HPDE6-E6E7 (cell line): ENCODE data around the gene PSMA7.
A peak's percentile ranks its signal among the peaks of the same experiment; 100 is the strongest.

Source experiments
- DNase-seq: peaks from one replicate; pipeline ENCODE4 v3.0.0; 2011; ENCODE audit warnings: missing footprints; ENCODE audit errors: extremely low spot score

Gene PSMA7

DNA sequence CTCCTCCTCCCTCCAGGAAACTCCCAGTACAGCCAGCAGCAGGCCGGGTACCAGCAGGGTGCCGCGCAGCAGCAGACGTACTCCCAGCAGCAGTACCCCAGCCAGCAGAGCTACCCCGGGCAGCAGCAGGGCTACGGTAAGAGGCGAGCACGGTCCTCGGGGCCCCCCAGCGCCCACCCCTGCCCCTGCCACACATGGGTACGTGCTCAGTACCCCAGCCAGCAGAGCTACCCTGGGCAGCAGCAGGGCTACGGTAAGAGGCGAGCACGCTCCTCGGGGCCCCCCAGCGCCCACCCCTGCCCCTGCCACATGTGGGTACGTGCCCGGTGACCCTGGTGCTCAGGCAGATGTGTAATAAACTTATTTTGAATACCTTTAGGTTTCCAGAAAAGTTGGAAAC is 29.5 kb upstream of the PSMA7 start:
- no peak for DNase-seq

DNA sequence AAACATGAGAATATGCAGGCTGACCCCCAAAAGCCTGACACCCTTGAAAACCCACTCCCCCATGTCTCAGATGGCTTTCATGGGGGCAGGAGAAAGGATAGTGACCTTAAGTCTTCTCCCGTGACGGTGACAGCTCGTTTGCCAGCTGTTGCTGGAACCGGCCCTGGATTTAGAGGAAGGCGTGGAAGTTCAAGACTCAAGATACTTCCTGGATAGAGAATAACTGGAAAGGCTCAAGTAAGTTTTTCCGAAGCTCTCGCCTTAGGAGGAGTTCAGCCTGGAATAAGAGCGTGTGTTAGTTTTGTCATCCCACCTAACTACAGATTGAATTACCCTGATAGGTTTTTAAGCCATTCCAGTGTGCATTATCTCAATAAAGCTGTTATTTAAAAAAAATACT is 28.1 kb upstream of the PSMA7 start:
- no peak for DNase-seq

DNA sequence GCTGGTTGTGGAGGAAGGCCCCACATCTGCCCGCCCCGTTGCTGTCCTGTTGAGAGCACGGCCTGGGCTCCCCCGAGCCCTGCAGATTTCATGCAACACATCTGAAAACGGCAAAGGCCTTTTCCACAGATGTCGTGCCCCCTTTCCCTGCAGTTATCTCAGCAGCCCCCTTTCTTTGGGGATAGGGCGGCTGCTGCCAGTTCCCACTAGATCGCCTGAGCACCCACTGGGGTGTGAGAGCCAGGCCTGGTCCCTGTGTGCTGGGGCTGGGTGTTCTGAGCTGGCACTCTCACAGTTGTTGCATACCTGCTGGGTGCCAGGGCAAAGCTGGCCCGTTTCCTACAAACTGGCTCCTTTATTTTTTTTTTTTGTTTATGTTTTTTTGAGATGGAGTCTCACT is 27.3 kb upstream of the PSMA7 start:
- DNase-seq = no peak

DNA sequence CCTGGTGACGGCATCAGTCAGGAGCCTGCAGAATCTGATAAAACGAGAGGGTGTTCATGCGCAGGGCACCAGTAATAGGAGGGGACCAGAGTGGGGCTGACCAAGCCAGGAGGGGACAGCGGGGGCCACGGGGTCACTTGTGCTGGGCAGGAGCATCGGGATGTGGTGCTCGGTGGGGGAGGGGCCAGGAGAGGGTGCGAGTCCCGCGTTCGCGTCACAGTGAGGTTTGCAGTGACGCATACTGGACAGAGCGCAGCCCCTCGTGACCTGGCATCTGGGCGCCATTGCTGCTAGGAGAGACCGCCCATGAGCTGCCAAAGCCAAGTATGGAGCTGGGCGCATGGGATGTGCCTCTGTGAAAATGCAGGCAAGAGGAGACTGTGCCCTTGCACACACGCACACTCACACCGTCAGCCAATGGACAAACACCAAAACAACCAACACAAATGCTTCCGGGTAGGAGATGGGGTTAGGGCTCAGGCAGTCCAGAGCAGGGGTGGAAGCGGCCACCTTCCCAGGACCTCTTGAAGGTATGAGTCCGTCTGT is 25.8 kb upstream of the PSMA7 start:
- no peak for DNase-seq

DNA sequence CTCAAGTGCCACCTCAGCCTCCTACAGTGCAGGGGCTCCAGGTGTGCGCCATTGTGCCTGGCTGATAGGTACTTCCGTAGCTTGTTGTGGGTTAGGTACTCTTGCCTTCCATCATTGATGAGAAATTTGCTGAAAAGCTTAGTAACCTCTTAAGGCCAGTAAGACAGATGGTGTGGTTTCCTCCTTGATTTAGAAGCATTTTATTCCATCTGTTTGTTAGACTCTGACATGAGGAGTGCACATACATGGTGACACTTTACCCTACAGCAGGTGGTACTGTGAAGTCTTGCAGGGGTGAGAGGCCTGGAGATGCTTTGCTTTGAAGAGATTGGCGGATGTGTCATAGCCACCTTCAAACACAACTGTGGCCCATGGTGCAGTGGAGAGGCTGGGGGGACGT is 24.9 kb upstream of the PSMA7 start:
- DNase-seq = no peak

DNA sequence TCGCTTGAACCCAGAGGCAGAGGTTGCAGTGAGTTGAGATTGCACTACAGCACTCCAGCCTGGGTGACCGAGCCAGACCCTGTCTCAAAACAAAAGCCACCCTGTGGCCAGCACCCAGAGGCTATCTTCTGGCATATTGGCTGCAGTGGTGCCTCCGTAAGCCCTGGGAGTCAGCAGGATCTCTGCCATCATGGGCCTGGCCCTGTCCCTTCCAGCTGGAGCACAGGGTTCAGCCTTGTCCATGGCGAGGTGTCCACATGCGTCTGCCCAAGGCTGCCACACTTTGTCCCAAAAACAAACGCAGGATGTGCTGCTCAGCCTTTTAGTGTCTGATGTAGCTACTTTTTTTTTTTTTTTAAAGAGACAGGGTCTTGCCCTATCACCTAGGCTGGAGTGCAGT is 24.3 kb upstream of the PSMA7 start:
- DNase-seq = no peak

DNA sequence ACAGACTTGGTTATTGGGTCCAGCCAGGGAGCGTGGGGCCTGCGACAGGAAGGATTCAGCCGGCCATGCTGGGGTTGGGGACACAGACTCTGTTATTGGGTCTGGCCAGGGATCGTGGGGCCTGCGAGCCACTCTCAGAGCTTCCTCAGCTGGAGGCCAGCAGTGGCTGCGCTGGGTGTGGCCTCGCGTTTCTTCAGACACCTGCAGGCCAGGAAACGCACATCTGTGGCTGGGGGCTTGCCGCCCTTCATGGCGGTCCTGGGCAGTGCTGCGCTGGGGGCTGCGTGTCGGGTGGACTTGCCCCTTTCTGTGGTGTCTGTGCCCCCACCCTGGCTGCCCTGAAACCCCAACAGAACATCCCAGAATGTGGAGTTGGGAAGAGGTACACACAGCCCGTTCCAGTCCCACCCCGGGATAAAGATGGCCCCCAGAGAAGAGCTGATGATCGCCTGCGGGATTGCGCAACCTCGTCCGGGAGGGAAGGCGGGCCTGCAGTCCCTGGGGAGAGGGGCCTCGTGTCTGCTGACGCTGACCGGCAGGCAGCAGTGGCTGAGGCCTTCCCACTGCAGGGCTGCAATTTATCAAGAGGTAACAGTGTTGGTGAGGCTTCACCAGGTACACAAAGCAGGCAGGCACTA is 22.7 kb upstream of the PSMA7 start:
- no peak for DNase-seq

DNA sequence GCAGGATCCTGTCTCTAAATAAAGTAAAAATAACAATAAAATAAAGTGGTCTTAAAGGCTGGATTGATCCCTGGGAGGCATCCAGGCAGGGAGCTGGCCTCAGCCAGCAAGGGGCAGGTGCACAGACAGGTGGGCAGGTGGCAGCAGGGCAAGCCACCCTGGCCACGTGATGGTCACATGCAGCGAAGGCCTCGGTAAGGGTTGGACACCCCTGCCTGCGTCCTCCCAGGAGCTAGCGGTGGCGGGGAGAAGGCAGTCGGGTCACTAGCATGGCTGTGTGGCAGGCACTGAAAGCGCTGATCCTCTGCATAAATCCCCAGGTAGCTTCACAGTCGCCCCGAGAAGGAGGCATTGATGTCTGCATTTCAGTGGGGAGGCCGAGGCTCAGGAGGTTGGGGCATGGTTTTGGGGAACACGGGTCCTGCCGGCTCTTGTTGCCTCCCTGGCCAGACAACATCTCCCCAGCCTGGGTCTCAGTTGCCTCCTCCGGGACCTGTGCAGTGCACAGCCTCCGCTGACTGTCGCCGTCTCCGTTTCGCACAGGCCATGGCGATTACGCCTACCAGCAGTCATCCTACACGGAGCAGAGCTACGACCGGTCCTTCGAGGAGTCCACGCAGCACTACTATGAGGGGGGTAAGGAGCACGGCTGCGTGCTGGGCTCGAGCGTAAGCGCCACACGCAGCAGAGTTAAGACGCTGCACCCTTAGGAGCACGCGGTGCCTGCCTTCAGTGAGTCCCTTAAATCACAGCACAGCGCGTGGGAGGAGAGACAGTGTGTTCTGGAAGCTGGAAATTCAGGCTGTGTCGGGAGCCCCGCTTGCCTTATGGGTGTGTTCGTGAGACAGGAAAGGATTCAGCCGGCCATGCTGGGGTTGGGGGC is 21.9 kb upstream of the PSMA7 start:
- no peak for DNase-seq

DNA sequence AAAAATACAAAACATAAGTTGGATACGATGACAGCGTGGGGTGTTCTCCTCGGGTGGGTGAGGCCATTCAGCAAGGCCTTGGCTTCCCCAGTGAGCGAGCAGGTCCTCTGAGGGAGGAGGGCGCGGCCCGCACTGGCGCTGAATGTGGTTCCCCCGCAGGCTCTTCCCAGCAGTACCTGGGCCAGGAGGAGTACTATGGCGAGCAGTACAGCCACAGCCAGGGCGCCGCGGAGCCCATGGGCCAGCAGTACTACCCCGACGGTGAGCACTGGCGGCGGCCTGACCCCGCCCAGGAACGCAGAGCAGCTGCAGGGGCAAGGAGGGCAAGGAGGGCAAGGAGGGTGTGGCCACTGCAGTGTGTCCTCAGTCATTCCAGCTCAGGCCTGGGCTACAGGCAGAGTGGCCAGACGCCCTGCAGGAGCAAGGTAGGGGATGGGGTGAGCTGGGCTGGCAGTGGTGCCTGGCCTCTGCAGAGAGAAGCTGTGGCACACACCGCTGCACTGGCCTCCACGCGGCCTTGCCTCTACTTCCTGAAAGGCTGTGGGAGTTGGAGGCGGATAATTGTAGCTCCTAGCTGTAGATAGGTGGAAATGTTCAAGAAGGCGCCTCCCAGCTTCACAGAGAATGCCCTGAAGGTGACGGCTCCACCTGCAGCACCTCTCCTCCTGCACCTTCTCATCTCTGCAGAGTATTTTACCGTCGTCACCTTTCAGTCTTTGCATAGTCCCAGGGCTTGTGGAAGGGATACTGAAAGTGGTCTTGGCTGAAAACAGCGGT is 21.0 kb upstream of the PSMA7 start:
- DNase-seq = no peak

DNA sequence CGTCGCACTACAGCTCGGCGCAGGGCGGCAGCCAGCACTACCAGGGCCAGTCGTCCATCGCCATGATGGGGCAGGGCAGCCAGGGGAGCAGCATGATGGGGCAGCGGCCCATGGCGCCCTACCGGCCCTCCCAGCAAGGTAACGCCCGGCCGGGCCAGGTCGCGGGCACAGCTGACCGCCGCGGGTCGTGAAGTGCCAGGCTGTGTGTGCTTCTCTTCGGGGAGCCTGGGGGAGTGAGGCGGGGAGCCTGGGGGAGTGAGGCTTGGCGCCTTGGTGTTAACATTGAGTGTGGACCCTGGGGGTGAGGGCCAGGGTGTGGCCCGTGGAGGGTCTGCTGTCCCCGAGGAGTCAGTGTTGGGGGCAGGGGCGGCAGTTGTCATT is 20.3 kb upstream of the PSMA7 start:
- DNase-seq = no peak

DNA sequence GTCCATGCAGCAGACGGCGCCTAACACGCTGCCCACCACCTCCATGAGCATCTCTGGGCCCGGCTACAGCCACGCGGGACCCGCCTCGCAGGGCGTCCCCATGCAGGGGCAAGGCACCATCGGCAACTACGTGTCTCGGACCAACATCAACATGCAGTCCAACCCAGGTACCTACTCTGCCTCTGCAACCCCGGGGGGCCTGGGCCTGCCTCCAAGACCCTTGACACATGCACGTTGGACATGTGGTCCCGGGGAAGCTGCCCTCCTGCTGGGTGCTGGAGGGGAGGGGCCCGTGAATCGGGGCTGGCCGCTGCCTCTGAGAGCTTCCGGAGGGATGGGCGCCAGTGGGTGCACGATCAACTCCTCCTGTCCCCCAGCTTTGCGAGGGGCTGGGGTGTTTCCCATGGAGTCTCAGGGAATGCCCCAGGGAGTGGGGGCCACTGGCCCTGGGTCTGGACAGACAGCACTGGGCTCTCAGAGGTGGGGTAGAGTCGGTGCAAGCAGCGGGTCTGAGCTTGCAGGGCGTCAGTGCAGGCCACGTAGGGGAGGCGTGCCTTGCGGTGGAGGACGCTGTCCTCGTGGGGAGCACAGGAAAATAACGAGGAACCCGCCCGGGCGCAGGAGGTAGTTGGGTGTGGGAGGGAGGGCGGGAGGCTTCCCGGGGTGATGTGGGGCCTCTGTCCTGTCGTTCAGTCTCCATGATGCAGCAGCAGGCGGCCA is 19.7 kb upstream of the PSMA7 start:
- no peak for DNase-seq

DNA sequence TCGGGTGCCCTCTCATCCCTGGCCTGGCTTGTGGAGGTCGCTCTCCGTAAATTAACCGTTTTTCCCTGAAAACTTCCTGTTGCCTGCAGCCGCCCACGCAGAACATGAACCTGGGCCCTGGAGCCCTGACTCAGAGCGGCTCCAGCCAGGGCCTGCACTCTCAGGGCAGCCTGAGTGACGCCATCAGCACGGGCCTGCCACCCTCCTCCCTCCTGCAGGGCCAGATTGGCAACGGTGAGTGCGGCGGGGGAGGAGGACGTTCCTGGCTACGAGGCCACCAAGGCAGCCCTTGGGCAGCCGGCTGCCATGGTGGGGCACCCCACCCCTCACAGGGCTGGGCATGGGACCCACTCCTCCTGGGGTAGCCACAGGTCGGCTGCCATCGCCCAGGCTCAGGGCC is 18.2 kb upstream of the PSMA7 start:
- DNase-seq = peak; percentile 100

DNA sequence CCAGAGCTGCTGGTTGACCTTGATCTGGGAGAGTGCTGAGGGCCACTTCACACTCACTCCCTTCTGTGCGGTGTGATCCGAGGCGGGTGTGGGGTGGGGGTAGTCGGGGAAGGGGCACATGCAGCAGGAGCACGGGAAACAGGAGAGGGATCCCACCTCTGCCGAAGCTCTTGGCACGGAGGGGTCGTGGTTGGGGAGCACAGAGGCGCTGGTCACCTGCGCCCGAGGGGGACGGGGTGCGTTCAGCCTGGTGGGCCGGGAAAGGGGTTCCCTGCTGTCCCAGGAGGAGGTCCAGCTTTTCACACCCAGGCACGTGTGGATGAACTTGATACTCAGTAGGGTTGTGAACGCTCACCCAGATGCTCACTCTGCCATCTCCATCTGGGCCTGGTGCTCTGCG is 17.7 kb upstream of the PSMA7 start:
- no peak for DNase-seq

DNA sequence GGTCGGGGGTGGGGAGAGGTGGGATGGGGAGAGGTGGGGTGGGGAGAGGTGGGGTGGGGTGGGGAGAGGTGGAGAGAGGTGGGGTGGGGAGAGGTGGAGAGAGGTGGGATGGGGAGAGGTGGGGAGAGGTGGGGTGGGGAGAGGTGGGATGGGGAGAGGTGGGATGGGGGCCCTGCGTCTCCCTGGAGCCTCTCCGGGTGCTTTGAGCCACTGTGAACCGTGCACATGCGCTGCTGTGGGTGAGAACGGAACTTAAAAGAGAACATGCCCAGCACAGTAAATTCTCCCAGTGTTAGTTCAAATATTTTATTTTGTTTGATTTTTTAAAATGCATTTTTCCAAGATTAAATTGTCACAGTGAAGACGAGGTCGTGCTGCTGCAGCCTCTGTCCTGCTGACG is 17.1 kb upstream of the PSMA7 start:
- no peak for DNase-seq

DNA sequence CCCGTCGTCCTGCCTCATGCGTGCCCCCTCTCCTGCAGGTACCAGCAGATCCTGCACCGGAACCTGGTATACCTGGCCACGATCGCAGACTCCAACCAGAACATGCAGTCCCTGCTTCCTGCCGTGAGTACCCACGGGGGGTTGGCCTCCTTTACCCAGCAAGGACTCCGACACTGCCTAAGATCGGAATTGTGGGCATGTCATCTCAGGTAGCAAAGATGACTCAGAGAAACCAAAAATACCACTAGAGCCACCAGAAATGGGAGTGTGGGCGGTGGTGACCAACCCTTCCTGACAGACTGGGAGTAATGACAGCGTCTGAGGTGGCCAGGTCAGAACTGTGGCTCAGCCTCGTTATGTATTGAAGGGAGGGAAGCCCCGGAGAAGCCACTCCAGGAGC is 16.6 kb upstream of the PSMA7 start:
- peak; percentile 98 for DNase-seq

DNA sequence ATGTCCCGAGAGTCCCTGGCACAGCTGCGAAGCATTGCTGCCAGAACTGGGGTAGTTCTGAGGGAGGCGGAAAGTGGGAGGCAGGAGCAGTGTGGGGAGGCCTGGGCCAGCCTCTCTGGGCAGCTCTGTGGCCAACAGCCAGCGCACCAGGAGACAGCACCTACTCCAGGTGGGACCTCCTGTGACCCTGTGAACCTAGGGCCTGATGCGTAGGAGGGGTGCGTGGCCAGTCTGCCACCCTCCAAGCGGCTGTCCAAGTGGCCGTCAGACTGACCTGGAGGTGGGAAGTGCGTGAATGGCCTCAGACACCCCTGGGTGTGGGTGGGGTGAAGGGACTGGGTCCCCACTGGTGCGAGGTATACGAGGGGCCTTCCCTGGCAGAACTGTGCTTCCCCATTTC is 15.9 kb upstream of the PSMA7 start:
- DNase-seq = no peak

DNA sequence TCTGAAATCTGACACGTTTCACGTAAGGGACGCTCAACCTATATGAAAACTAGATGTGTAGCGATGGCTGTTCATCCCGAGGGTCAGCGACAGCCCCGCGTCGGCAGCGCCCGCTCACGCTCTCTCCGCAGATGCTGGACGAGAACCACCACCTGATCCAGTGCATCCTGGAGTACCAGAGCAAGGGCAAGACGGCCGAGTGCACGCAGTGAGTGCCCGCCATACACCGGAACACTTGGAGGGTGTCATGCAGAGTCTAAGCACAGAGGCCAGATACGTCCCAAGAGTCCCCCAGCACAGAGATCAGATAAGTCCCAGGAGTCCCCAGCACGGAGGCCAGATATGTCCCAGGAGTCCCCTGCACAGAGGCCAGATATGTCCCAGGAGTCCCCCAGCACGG is 15.3 kb upstream of the PSMA7 start:
- DNase-seq = no peak

DNA sequence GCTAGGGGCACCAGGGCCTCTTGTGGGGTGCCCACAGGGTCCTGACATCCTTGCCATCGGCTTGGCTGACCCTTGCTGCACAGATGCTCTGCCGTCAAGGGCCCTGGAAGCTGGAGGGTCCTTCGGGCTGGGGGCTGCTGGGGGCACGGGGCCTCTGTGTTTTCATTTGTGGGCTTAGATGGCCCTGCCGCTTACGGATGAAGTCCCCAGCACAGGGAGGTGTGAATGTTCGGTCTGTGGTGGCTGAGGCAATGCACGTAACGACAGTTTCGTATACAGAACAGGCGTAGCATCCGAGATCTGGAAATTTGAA is 14.8 kb upstream of the PSMA7 start:
- DNase-seq = no peak

DNA sequence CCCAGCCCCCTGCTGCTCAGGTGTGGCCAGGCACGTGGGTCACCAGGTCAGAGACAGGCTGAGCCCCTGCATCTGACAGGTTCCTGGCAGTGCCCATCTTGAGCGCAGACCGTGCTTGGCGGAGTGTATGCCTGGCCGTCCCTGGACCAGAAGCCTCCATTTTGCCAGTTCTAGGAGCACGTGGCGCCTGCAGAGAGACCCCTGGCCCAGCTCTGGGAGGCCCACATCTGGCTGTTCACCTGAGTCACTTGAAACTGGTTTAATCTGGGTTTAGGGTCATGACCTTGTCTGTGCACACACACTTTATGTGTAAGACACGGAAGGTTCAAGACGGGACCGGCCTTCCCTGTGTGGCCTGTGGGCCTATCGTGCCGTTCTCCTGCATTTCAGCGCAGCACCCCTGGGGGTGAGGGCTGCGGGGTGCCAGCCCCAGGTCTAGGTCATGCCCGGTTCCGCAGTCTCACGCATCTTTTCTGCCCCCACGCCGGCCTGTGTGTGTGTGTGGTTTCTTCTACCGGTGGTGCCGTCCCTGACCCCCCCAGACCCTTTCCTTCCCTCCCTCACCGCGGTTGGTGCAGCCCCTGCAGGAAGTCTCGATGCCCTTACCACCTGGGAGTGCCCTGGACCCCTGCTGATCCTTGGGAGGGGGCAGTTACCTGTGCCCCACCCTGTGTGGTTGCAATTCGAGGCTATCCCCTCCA is 14.3 kb upstream of the PSMA7 start:
- DNase-seq = no peak

DNA sequence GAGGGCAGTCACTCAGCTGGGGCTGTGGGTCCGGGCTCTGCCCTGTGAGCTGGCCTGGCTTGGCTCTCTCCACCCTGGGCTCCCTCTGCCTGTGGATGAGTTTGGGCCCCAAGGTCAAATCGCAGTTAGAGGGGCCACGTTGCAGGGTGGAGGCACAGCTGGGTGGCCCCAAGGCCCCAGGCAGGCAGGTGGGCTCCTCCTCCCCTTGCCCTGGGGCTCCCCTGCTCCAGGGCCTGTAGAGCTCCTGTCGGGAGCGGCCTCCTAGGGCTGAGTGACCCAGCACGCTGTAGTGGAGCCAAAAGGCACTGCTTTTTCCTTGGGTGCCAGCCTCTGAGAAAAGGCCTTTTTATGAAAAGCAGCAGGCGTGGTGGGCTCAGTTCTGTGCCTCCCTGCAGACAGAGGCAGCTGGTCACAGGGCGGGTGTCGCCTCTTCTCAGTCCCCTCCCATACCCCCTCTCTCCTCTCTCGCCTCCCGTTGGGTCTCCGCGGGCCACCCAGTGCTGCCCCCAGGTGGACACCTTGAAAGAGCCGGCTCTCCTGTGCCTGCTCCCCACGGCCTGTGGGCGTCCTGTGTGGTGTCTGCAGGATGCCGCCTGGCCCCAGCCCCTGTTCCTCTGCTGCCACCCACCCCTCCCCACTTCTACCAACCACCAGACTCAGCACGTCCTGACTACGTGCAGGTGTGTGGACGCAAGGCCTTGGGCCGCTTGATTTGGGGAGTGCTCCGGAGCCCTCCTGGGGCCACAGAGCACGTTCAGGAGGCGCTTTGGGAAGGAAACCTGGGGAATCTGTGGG is 13.6 kb upstream of the PSMA7 start:
- no peak for DNase-seq

DNA sequence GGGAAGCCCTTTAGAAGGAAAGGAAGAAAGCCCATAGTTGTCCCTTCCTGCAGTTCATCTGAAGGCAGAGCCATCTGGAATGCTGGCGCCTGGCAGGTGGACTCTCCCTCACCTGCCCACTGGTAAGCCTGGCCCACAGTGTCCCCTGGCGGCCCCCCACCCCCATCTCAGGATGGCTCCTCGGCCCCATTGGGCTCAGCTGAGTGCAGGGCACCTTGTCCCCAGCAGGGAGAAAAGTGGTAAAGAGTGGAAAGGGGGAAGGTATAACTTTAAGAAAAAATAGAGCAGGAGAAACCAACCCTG is 13.0 kb upstream of the PSMA7 start:
- DNase-seq = no peak
